ENCODE results near the gene C5. TPM values are rescaled to one million over a fixed set of nuclear protein-coding genes. Genes with fewer than 3 reads are reported as not detected.

The C5 gene
- polyA plus RNA-seq, 10 donors, result 5.6 to 12.3 (median 9.1) TPM

- peak in 1 of 3 donors; percentile 25 for DNase-seq
Observed at GRCh38 chr9:120913647-120914264, 136.3 kb downstream of the C5 start.

GRCh38 chr9:120912958-120913646 lies 137.0 kb downstream of the C5 start:
- DNase-seq, result no peak

DNA sequence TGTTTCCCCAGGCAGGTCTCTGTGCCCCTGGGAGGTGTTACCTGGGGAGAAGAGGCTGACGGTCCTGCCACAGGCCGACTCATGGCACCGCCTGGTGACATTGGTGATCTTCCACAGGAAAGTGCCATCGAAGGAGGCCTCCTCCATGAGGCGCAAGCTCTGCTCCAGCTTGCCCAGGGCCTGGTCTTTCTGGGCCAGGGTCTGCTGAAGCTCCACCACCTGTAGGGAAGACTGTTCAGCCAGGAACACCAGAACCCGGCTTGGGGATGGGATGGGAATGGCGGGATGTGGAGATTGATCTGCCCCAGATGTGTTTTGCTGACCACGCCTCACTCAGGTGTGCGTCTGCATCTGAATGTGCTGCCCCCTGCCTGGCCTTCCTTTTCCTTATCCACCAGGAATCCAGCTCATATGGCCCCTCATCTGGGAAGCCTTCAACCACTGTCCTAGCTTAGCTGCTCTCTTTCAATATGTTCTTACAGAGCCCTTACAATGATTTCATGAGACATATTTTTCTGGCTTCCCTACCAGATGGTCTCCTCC lies 138.7 kb downstream of the C5 start:
- DNase-seq, result no peak

DNA sequence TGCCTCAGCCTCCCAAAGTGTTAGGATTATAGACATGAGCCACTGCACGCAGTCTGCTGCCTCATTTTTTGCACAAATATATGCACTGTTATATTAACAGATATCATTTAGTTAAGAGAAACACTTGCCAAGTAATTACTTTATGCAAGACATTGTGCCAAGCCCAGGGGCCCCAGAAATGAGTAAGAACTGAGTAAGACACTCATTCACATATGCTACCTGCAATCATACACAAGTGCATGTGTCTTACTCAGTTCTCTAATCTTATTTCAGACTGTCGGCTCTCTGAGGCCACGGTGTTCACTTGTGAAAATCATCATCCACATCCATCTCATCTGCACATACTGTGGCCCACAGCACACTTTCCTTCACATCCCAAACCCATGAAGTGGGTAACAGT lies 139.4 kb downstream of the C5 start:
- no peak for DNase-seq

DNA sequence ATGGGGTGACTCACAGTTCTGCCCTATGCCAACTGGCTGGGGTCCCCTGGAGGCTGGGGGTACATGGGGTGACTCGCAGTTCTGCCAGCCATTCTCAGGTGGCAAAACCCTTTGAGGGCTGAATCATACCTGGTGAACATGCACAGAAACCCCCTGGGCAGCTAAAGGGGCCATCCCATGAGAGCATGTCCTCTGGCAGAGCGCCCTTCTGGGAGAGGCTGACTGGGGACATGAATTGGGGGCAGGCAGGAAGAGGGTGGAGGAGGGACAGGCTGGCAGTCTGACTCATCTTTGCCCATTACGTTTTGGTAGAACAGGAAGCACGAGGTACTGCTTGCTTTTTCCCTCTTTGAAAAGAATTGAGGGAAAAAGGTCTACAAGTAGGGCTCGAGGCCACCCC lies 140.2 kb downstream of the C5 start:
- DNase-seq, result no peak

GRCh38 chr9:120905315-120906164 lies 144.5 kb downstream of the C5 start:
- DNase-seq, result no peak

DNA sequence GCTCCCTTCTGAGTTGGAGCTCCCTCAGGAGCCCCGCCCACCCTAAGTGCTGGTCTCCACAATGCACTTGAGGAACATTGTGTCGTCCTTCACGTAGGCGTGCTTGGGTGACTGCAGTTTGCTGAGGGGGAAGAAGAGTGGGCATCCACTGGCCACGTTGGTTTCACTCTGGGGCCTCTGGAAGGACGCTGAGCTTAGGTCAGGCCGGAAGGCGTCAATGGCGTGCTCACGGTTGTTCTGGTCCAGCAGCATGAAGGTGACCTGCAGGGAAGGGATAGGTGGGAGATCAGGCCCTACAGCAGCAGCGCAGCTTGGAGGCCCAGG lies 145.1 kb downstream of the C5 start:
- DNase-seq, result no peak

- no peak for DNase-seq
Observed at GRCh38 chr9:120904061-120904977, 145.8 kb downstream of the C5 start.

DNA sequence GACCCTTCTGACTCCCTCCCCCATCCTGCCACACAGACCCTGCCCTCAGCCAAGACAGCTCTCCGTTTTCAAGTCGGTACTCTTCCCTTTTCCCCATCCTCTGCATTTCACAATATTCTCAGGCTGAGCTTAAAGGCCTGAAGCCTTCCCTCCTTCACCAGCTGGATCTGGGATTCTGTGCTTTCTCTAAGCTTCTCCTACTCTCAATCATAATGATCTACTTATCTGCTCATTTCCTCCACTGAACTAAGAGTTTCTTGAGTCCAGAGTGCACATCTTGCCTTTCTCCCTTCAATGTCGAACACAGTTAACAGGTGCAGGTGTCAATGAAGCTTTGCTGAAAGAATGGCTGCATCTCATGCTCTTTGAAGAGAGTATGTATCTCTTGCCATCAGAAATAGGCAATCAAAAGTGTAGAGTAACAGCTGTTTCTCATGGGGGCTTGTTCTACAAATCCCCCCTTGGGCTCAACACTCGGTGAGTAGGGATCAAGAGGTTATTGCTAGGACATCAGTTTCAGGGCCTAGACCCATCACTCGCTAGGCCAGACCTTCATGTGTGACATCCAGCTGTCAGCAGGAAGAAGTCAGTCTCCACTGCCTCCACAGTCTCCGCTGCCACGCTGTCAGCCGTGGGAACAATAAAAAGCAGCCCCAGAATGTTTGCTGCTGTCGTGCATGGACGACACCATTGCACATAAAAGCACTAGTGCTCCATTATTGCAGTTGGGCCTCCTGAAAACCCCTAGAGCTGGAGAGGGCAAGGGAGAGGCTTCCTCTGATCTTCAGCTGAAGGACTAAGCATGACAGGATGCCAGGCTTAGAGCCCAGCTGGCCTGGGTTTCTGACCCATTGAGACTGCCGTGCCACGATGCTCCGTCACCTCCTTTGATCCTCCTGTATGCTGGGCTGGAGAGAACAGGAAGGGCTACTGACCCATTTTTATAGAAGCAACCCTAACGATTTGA lies 147.2 kb downstream of the C5 start:
- DNase-seq, result no peak

Other genes starting within 250 kb of the C5 start
- gene PSMD5, start 207.4 kb downstream of the C5 start, polyA plus RNA-seq (ENCODE audit: insufficient read length in 10 of 10), result 10 to 100 TPM; 17.5 to 31.1 (median 24.5) TPM
- 10 to 100 TPM; 29.9 to 40.5 (median 35.0) TPM for gene PHF19, start 173.1 kb downstream of the C5 start, polyA plus RNA-seq (ENCODE audit: insufficient read length in 10 of 10)
- 1 to 10 TPM; 2.6 to 5.7 (median 4.1) TPM for gene TRAF1, start 123.5 kb downstream of the C5 start, polyA plus RNA-seq (ENCODE audit: insufficient read length in 10 of 10)
- 10 to 100 TPM; 12.9 to 25.0 (median 18.2) TPM for gene CNTRL, start 24.7 kb upstream of the C5 start, polyA plus RNA-seq (ENCODE audit: insufficient read length in 10 of 10)
- gene RAB14, start 151.6 kb upstream of the C5 start, polyA plus RNA-seq (ENCODE audit: insufficient read length in 10 of 10), result 10 to 100 TPM; 48.6 to 68.1 (median 55.4) TPM
- gene GSN, start 217.9 kb upstream of the C5 start, polyA plus RNA-seq (ENCODE audit: insufficient read length in 10 of 10), result 100 to 1,000 TPM; 212 to 476 (median 288) TPM